Panc1 (cell line): ENCODE results near the gene EPHX1. TPM values are rescaled to one million over a fixed set of nuclear protein-coding genes. Genes with fewer than 3 reads are reported as not detected.
"Not testable (repeated sequence)": the region's sequence is repeated elsewhere in the genome, so short reads cannot be mapped to it uniquely, and the experiment has no call there.

Experiments
- ATAC-seq: fragments of 200-7000 bp; cut with Tn5 transposase; 2 replicates; pipeline ENCODE4 v1.9.1; 2020; ENCODE audit warnings: mild to moderate bottlenecking, moderate library complexity
- BruUV-seq: library from RNA; stranded (reverse); fragments of 400-500 nt; replicated peaks from 2 replicates; lab custom pipeline; 2021; lab: Mats Ljungman, UMichigan
- CTCF ChIA-PET: fragments of 300-600 bp; sonication (Branson Sonifier 250); formaldehyde crosslinking; loops from one replicate; lab custom pipeline; 2022; ENCODE audit warnings: antibody characterized with exemption; lab: Charles Lee
- POLR2A ChIA-PET: fragments of 300-600 bp; sonication (Branson Sonifier 250); formaldehyde crosslinking; loops from one replicate; lab custom pipeline; 2022; ENCODE audit warnings: antibody characterized with exemption; lab: Charles Lee
- DNase-seq: peaks from one replicate; pipeline ENCODE4 v3.0.0-alpha.2; 2010; ENCODE audit warnings: low read depth, low spot score
- H3K27ac ChIP-seq: 2 replicates; pipeline ENCODE4 v1.5.1; 2011; ENCODE audit warnings: mild to moderate bottlenecking, low read length, inconsistent platforms
- H3K27me3 ChIP-seq: fragments of 200-500 bp; sonication (Bioruptor generic); 2 replicates; pipeline ENCODE4 v1.6.0; 2014; ENCODE audit warnings: low read length, inconsistent platforms; ENCODE audit not compliant: control insufficient read depth, insufficient read depth
- H3K36me3 ChIP-seq: fragments of 200-500 bp; sonication (Bioruptor generic); 2 replicates; pipeline ENCODE4 v1.5.1; 2014; ENCODE audit warnings: inconsistent platforms, mild to moderate bottlenecking, low read length, moderate library complexity; ENCODE audit not compliant: control insufficient read depth, insufficient read depth
- H3K4me1 ChIP-seq: 2 replicates; pipeline ENCODE4 v1.5.1; 2011; ENCODE audit warnings: inconsistent platforms, mild to moderate bottlenecking, low read length, moderate library complexity; ENCODE audit not compliant: control insufficient read depth, insufficient read depth
- H3K4me3 ChIP-seq, 2 experiments: 2 replicates each; pipeline ENCODE4 v1.5.1; 2011 to 2012; ENCODE audit warnings: low read depth in 2 of 2, low read length in 2 of 2, mild to moderate bottlenecking in 2 of 2, inconsistent platforms in 1 of 2, moderate library complexity in 1 of 2
- H3K9me3 ChIP-seq: fragments of 200-500 bp; sonication (Bioruptor generic); 2 replicates; pipeline ENCODE4 v1.5.1; 2014; ENCODE audit warnings: low read depth, mild to moderate bottlenecking, inconsistent platforms, low read length, moderate library complexity; ENCODE audit not compliant: control insufficient read depth, insufficient read depth
- POLR2AphosphoS5 ChIP-seq: IDR thresholded peaks from 2 replicates; pipeline ENCODE4 v1.6.1; 2012; ENCODE audit warnings: mild to moderate bottlenecking, low read depth, low read length, moderate library complexity
- REST ChIP-seq, 2 experiments: IDR thresholded peaks; 2 replicates each; pipeline ENCODE4 v1.6.1; 2011 to 2012; ENCODE audit warnings: low read depth in 2 of 2, control low read depth in 1 of 2, low read length in 1 of 2, mild to moderate bottlenecking in 1 of 2, moderate library complexity in 1 of 2; ENCODE audit not compliant: insufficient read depth in 1 of 2
- SIN3A ChIP-seq: IDR thresholded peaks from 2 replicates; pipeline ENCODE4 v1.6.1; 2012; ENCODE audit warnings: low read depth, mild to moderate bottlenecking, low read length, moderate library complexity, borderline replicate concordance; ENCODE audit not compliant: insufficient read depth
- TCF7L2 ChIP-seq: IDR thresholded peaks from 2 replicates; pipeline ENCODE4 v1.6.1; 2011; ENCODE audit warnings: mild to moderate bottlenecking, low read depth, low read length, inconsistent platforms
- in situ Hi-C: cut with HindIII; loops from 2 replicates; pipeline ENCODE4 v1.10.0; 2016; ENCODE audit warnings: low sequenced_read_pairs, low pct_unique_long_range_greater_than_20kb
- intact Hi-C: fragments of 100-400 bp; cut with micrococcal nuclease; formaldehyde crosslinking; loops from one replicate; pipeline ENCODE4 v1.10.0; 2022; ENCODE audit not compliant: unreplicated experiment
- total RNA-seq: library from RNA; stranded (reverse); gene quantifications from one replicate; pipeline ENCODE4 v1.2.1, GENCODE V29; 2021; ENCODE audit not compliant: unreplicated experiment
- TF ChIP-seq, protein P1 (sequence below): fragments of 450-650 bp; IDR thresholded peaks from 2 replicates; pipeline ENCODE4 v1.5.1; 2017; ENCODE audit warnings: mild to moderate bottlenecking

Gene EPHX1
- total RNA-seq, 1 experiment from 2014 or later, result 76.4 TPM

DNA sequence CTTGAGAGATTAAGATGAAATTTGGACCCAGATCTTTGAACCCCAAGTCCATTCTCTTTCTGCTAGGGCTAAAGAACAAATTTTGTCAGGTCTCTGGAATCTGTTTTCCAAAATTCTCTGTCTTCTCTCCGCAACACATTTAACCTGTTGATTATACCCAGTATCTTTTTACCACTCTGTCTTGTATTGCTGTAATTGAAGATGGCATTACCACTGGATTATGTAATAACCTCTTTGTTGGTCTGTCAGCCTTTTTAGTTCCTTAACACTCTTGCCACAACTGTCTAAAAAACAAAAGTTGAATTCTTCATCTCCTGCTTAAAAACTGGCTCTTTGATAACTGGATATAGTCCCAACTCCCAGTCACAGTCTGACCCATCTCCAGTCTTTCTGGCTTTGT lies 29.3 kb upstream of the EPHX1 start:
- H3K4me1 ChIP-seq, result peaks cover 24% of the 10 kb centered on the region; the same call in 1 of the 2 replicates
- ChIA-PET POLR2A (no interaction called here), CTCF (interaction anchor here (1.0 kb wide), 1 partner anchor 23 kb away, joined by 4 read pairs; no protein-coding TSS in a partner anchor)
- DNase-seq (no peak), ATAC-seq (no peak)
- H3K27me3 ChIP-seq, result no peaks in the 10 kb centered on the region
- intact Hi-C loops, result no loop called here
- H3K4me3 ChIP-seq, result no peak overlapping the region
- H3K36me3 ChIP-seq, result peaks cover 21% of the 10 kb centered on the region
- no peaks in the 10 kb centered on the region for H3K9me3 ChIP-seq
- TF ChIP-seq SIN3A, result no peak
- TF ChIP-seq REST (IDR thresholded peaks at IDR 0.05; ENCODE audit: insufficient read depth in 1 of 2, low read depth in 2 of 2, low read length in 1 of 2), result no peak
- TF ChIP-seq, protein P1, sequence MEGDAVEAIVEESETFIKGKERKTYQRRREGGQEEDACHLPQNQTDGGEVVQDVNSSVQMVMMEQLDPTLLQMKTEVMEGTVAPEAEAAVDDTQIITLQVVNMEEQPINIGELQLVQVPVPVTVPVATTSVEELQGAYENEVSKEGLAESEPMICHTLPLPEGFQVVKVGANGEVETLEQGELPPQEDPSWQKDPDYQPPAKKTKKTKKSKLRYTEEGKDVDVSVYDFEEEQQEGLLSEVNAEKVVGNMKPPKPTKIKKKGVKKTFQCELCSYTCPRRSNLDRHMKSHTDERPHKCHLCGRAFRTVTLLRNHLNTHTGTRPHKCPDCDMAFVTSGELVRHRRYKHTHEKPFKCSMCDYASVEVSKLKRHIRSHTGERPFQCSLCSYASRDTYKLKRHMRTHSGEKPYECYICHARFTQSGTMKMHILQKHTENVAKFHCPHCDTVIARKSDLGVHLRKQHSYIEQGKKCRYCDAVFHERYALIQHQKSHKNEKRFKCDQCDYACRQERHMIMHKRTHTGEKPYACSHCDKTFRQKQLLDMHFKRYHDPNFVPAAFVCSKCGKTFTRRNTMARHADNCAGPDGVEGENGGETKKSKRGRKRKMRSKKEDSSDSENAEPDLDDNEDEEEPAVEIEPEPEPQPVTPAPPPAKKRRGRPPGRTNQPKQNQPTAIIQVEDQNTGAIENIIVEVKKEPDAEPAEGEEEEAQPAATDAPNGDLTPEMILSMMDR, result no peak
- no peak for TF ChIP-seq TCF7L2
- no peak for TF ChIP-seq POLR2AphosphoS5
- in situ Hi-C loops, result no loop called here
- no peak overlapping the region for H3K27ac ChIP-seq
- BruUV-seq, result no TSS peak

DNA sequence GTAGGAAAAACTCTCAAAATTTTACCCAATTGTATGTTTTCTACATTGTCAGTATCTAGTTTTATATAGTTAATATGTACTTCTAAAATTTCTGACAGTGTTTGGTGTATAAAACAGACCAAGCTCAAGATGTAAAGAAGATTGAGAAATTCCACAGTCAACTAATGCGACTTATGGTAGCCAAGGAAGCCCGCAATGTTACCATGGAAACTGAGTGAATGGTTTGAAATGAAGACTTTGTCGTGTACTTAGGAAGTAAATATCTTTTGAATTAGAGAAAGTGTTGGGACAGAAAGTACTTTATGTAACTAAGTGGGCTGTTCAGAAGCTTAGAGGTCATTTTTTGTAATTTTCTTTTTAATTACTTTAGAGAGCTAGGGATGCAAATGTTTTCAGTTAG lies 20.8 kb upstream of the EPHX1 start:
- BruUV-seq, intact Hi-C loops: not testable (repeated sequence)
- POLR2A ChIA-PET, result interaction anchor here (0.9 kb wide), 1 partner anchor 11 kb away, joined by 3 read pairs; the partner anchor contains the start of gene SRP9

DNA sequence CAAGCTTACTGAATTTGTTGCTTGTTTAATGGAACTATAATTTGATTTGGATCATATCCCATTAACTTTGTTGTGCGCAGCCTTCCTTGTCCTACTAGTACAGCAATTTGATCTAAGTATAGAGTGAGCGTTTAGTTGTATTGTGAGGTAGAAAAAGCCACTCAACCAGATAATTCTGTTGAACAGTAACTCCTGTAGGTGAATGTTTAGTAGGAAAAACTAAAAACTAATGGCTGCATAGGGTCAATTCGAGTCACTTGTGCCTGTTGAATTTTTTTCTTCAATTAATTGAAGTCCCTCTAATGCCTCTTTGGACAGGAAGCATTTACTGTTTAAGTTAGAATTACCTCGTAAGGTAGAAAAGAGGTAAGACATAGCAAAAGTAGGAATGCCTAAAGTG lies 15.0 kb upstream of the EPHX1 start:
- Histone ChIP-seq H3K4me3 (no peak overlapping the region), H3K9me3 (peaks cover 6% of the 10 kb centered on the region), H3K4me1 (no peaks in the 10 kb centered on the region), H3K36me3 (peaks cover 5% of the 10 kb centered on the region; the same call in 1 of the 2 replicates), H3K27ac (no peak overlapping the region), H3K27me3 (no peaks in the 10 kb centered on the region)
- in situ Hi-C loops, result no loop called here
- no TSS peak for BruUV-seq
- no peak for ATAC-seq
- POLR2A ChIA-PET, result no interaction called here
- CTCF ChIA-PET, result no interaction called here
- DNase-seq, result no peak
- intact Hi-C loops, result no loop called here
- TF ChIP-seq SIN3A (no peak), TCF7L2 (no peak), POLR2AphosphoS5 (no peak), REST (IDR thresholded peaks at IDR 0.05; ENCODE audit: insufficient read depth in 1 of 2, low read depth in 2 of 2, low read length in 1 of 2) (no peak)
- TF ChIP-seq, protein P1, result no peak

More for the DNA sequence above, 20.8 kb upstream of the EPHX1 start:
- H3K4me1 ChIP-seq, H3K27me3 ChIP-seq, ATAC-seq, H3K27ac ChIP-seq, H3K9me3 ChIP-seq, in situ Hi-C loops, DNase-seq, CTCF ChIA-PET, H3K4me3 ChIP-seq: not testable (repeated sequence)
- peaks cover 26% of the 10 kb centered on the region for H3K36me3 ChIP-seq
